Activated T-cell treated with anti-CD3 and anti-CD28 coated beads, Interleukin-2, amount 50 U/mL, for 4 hours (primary cell): ENCODE results near the gene SLC7A1. TPM values are rescaled to one million over a fixed set of nuclear protein-coding genes. Genes with fewer than 3 reads are reported as not detected.

Experiments
- ATAC-seq, 2 donors: fragments of 200-7000 bp; cut with Tn5 transposase; one replicate each; pipeline ENCODE4 v1.10.0; 2021
- DNase-seq: peaks from one replicate; pipeline ENCODE4 v3.0.0-alpha.2; 2020
- H3K27me3 Mint-ChIP-seq: one replicate; pipeline ENCODE4 v1.8.0; 2021; ENCODE audit warnings: low read depth, mixed read lengths
- H3K36me3 Mint-ChIP-seq: one replicate; pipeline ENCODE4 v1.8.0; 2022; ENCODE audit warnings: mixed read lengths; ENCODE audit not compliant: insufficient read depth
- H3K4me1 Mint-ChIP-seq: one replicate; pipeline ENCODE4 v1.8.0; 2021; ENCODE audit warnings: low read depth, mixed read lengths
- H3K4me3 Mint-ChIP-seq: one replicate; pipeline ENCODE4 v1.8.0; 2021; ENCODE audit warnings: mild to moderate bottlenecking, moderate library complexity, mixed read lengths
- H3K9me3 Mint-ChIP-seq: one replicate; pipeline ENCODE4 v1.8.0; 2021; ENCODE audit warnings: mixed read lengths
- total RNA-seq, 3 donors: library from RNA; stranded (reverse); gene quantifications; one replicate each; pipeline ENCODE4 v1.2.1, GENCODE V29; 2021

The SLC7A1 gene
- total RNA-seq, 3 donors from 2014 or later: 173 to 216 (median 180) TPM

- Mint-ChIP-seq H3K36me3 (peaks cover 48% of the 10 kb centered on the region), H3K4me3 (no peak overlapping the region), H3K9me3 (no peaks in the 10 kb centered on the region), H3K27me3 (no peaks in the 10 kb centered on the region), H3K4me1 (peaks cover 28% of the 10 kb centered on the region)
- DNase-seq (no peak), ATAC-seq (no peak)
These were observed 57.5 kb downstream of the SLC7A1 start for GRCh38 chr13:29537736-29538651.

- Mint-ChIP-seq H3K4me3 (no peak overlapping the region), H3K4me1 (peaks cover 21% of the 10 kb centered on the region), H3K27me3 (no peaks in the 10 kb centered on the region), H3K36me3 (peaks cover 55% of the 10 kb centered on the region), H3K9me3 (no peaks in the 10 kb centered on the region)
- DNase-seq: no peak
- no peak for ATAC-seq
These were observed 58.6 kb downstream of the SLC7A1 start for GRCh38 chr13:29536853-29537252.

- no peak overlapping the region for H3K4me3 Mint-ChIP-seq
- peaks cover 15% of the 10 kb centered on the region for H3K4me1 Mint-ChIP-seq
- no peaks in the 10 kb centered on the region for H3K27me3 Mint-ChIP-seq
- no peaks in the 10 kb centered on the region for H3K9me3 Mint-ChIP-seq
- ATAC-seq (no peak), DNase-seq (no peak)
- H3K36me3 Mint-ChIP-seq: peaks cover 48% of the 10 kb centered on the region
These were observed 59.5 kb downstream of the SLC7A1 start for GRCh38 chr13:29535663-29536655.

GRCh38 chr13:29534083-29534482 is 61.4 kb downstream of the SLC7A1 start:
- Mint-ChIP-seq H3K4me3 (no peak overlapping the region), H3K9me3 (no peaks in the 10 kb centered on the region), H3K4me1 (peaks cover 8% of the 10 kb centered on the region), H3K36me3 (peaks cover 54% of the 10 kb centered on the region), H3K27me3 (no peaks in the 10 kb centered on the region)
- DNase-seq: no peak
- ATAC-seq: no peak

- Mint-ChIP-seq H3K4me3 (no peak overlapping the region), H3K36me3 (peaks cover 55% of the 10 kb centered on the region), H3K27me3 (no peaks in the 10 kb centered on the region), H3K9me3 (no peaks in the 10 kb centered on the region), H3K4me1 (peaks cover 2% of the 10 kb centered on the region)
- no peak for ATAC-seq
- no peak for DNase-seq
These were observed 62.7 kb downstream of the SLC7A1 start for GRCh38 chr13:29532821-29533220.

GRCh38 chr13:29532116-29532515 is 63.4 kb downstream of the SLC7A1 start:
- H3K9me3 Mint-ChIP-seq: no peaks in the 10 kb centered on the region
- no peak overlapping the region for H3K4me3 Mint-ChIP-seq
- peaks cover 57% of the 10 kb centered on the region for H3K36me3 Mint-ChIP-seq
- no peaks in the 10 kb centered on the region for H3K4me1 Mint-ChIP-seq
- ATAC-seq (no peak), DNase-seq (no peak)
- H3K27me3 Mint-ChIP-seq: no peaks in the 10 kb centered on the region

GRCh38 chr13:29530901-29531300 is 64.6 kb downstream of the SLC7A1 start:
- ATAC-seq (no peak), DNase-seq (no peak)
- Mint-ChIP-seq H3K4me1 (no peaks in the 10 kb centered on the region), H3K27me3 (no peaks in the 10 kb centered on the region), H3K36me3 (peaks cover 57% of the 10 kb centered on the region), H3K9me3 (no peaks in the 10 kb centered on the region), H3K4me3 (no peak overlapping the region)

- ATAC-seq (no peak), DNase-seq (no peak)
- Mint-ChIP-seq H3K9me3 (no peaks in the 10 kb centered on the region), H3K27me3 (no peaks in the 10 kb centered on the region), H3K36me3 (peaks cover 53% of the 10 kb centered on the region), H3K4me3 (no peak overlapping the region), H3K4me1 (no peaks in the 10 kb centered on the region)
These were observed 65.7 kb downstream of the SLC7A1 start for GRCh38 chr13:29529754-29530153.

GRCh38 chr13:29527916-29528315 is 67.6 kb downstream of the SLC7A1 start:
- DNase-seq (no peak), ATAC-seq (no peak)
- no peaks in the 10 kb centered on the region for H3K4me1 Mint-ChIP-seq
- H3K27me3 Mint-ChIP-seq: no peaks in the 10 kb centered on the region
- H3K4me3 Mint-ChIP-seq: no peak overlapping the region
- H3K36me3 Mint-ChIP-seq: peaks cover 50% of the 10 kb centered on the region
- no peaks in the 10 kb centered on the region for H3K9me3 Mint-ChIP-seq

- ATAC-seq: no peak
- H3K36me3 Mint-ChIP-seq: peaks cover 48% of the 10 kb centered on the region
- no peak overlapping the region for H3K4me3 Mint-ChIP-seq
- no peaks in the 10 kb centered on the region for H3K9me3 Mint-ChIP-seq
- no peaks in the 10 kb centered on the region for H3K27me3 Mint-ChIP-seq
- H3K4me1 Mint-ChIP-seq: no peaks in the 10 kb centered on the region
- no peak for DNase-seq
These were observed 68.0 kb downstream of the SLC7A1 start for GRCh38 chr13:29527511-29527910.

- Mint-ChIP-seq H3K9me3 (no peaks in the 10 kb centered on the region), H3K36me3 (peaks cover 51% of the 10 kb centered on the region), H3K4me3 (no peak overlapping the region), H3K4me1 (no peaks in the 10 kb centered on the region), H3K27me3 (no peaks in the 10 kb centered on the region)
- no peak for DNase-seq
- no peak for ATAC-seq
These were observed 68.7 kb downstream of the SLC7A1 start for GRCh38 chr13:29526741-29527140.

GRCh38 chr13:29525757-29526156 is 69.7 kb downstream of the SLC7A1 start:
- Mint-ChIP-seq H3K4me1 (no peaks in the 10 kb centered on the region), H3K36me3 (peaks cover 57% of the 10 kb centered on the region), H3K9me3 (no peaks in the 10 kb centered on the region), H3K4me3 (no peak overlapping the region), H3K27me3 (no peaks in the 10 kb centered on the region)
- ATAC-seq (no peak), DNase-seq (no peak)

- no peaks in the 10 kb centered on the region for H3K4me1 Mint-ChIP-seq
- no peak for DNase-seq
- H3K9me3 Mint-ChIP-seq: no peaks in the 10 kb centered on the region
- H3K4me3 Mint-ChIP-seq: no peak overlapping the region
- H3K27me3 Mint-ChIP-seq: no peaks in the 10 kb centered on the region
- peaks cover 59% of the 10 kb centered on the region for H3K36me3 Mint-ChIP-seq
- no peak for ATAC-seq
These were observed 70.8 kb downstream of the SLC7A1 start for GRCh38 chr13:29524641-29525040.

GRCh38 chr13:29524176-29524575 is 71.3 kb downstream of the SLC7A1 start:
- Mint-ChIP-seq H3K36me3 (peaks cover 56% of the 10 kb centered on the region), H3K9me3 (no peaks in the 10 kb centered on the region), H3K27me3 (no peaks in the 10 kb centered on the region)

More at GRCh38 chr13:29524176-29524575, 71.3 kb downstream of the SLC7A1 start:
- H3K4me3 Mint-ChIP-seq: no peak overlapping the region
- no peaks in the 10 kb centered on the region for H3K4me1 Mint-ChIP-seq
- DNase-seq (no peak), ATAC-seq (no peak)
